ENCODE results near the gene KSR2. TPM values are rescaled to one million over a fixed set of nuclear protein-coding genes. Genes with fewer than 3 reads are reported as not detected.

Gene KSR2
- total and polyA plus RNA-seq, 2 donors (not counting 3 experiments of a cell fraction or from before 2014, with no cell fraction given): 2.1 to 5.2 TPM

- no peaks in the 10 kb centered on the region for H4K20me1 ChIP-seq (replicated peaks; ENCODE audit: control insufficient read depth, extremely low read depth, insufficient read depth, low read length)
- H3K36me3 ChIP-seq (ENCODE audit: control insufficient read depth in 2 of 2, extremely low read depth in 1 of 2, insufficient read depth in 2 of 2, low read length in 2 of 2): no peaks in the 10 kb centered on the region
- no peaks in the 10 kb centered on the region for H3K9me3 ChIP-seq (replicated peaks; ENCODE audit: control insufficient read depth, insufficient read depth, low read length)
- TF ChIP-seq POLR2A (IDR thresholded peaks at IDR 0.05; ENCODE audit: low read depth, low read length) (no peak), MAX (IDR thresholded peaks at IDR 0.05; ENCODE audit: insufficient read depth, insufficient read length) (no peak), POLR2AphosphoS5 (IDR thresholded peaks at IDR 0.05; ENCODE audit: insufficient read depth, low read depth, low read length) (no peak), CTCF (IDR thresholded peaks at IDR 0.05; ENCODE audit: extremely low read depth in 1 of 2, insufficient read depth in 1 of 2, low read depth in 1 of 2, low read length in 2 of 2) (no peak), JUN (IDR thresholded peaks at IDR 0.05; ENCODE audit: borderline replicate concordance, insufficient read depth, insufficient read length, low read depth) (no peak), GATA2 (IDR thresholded peaks at IDR 0.05; ENCODE audit: insufficient read depth, insufficient read length, low read depth, low read length) (no peak)
- ChIA-PET POLR2A (no interaction called here), CTCF (interaction anchor here (0.8 to 1.2 kb wide), 2 partner anchors 203 to 280 kb away, joined by 3 to 4 read pairs; no protein-coding TSS in a partner anchor)
- no peak overlapping the region for H3K27ac ChIP-seq (ENCODE audit: insufficient read depth, low read depth, low read length)
- H3K79me2 ChIP-seq (ENCODE audit: control insufficient read depth, insufficient read depth, low read length): peaks cover 6% of the 10 kb centered on the region
- BruUV-seq (replicated peaks): no TSS peak
- H3K9me1 ChIP-seq (replicated peaks; ENCODE audit: control insufficient read depth, extremely low read depth, insufficient read depth, low read length): no peaks in the 10 kb centered on the region
- FAIRE-seq (no peak), DNase-seq (ENCODE audit: low read depth, low spot score) (no peak)
- no peak overlapping the region for H3K4me2 ChIP-seq (ENCODE audit: insufficient read depth, low read length)
- no peak overlapping the region for H3K9ac ChIP-seq (replicated peaks; ENCODE audit: extremely low read depth, insufficient read depth, low read length)
- H3K4me3 ChIP-seq (replicated peaks in 1 of 3; ENCODE audit: insufficient read depth in 1 of 3, low read depth in 1 of 3, low read length in 3 of 3): no peak overlapping the region
- H3K4me1 ChIP-seq (ENCODE audit: control insufficient read depth, extremely low read depth, insufficient read depth, low read length): no peaks in the 10 kb centered on the region
- intact Hi-C loops (cut with micrococcal nuclease): no loop called here
- dilution Hi-C loops (cut with MboI; ENCODE audit: extremely low pct_ligation_motif_present, low sequenced_read_pairs): no loop called here
- H2AFZ ChIP-seq (ENCODE audit: low read depth, low read length): no peak overlapping the region
- no peaks in the 10 kb centered on the region for H3K27me3 ChIP-seq (ENCODE audit: control insufficient read depth in 2 of 2, insufficient read depth in 2 of 2, low read length in 2 of 2)
These were observed 322.3 kb downstream of the KSR2 start for GRCh38 chr12:117646520-117646919.

- ChIA-PET CTCF (no interaction called here), POLR2A (no interaction called here)
- Histone ChIP-seq H3K36me3 (ENCODE audit: control insufficient read depth in 2 of 2, extremely low read depth in 1 of 2, insufficient read depth in 2 of 2, low read length in 2 of 2) (no peaks in the 10 kb centered on the region), H2AFZ (ENCODE audit: low read depth, low read length) (no peak overlapping the region), H3K4me3 (replicated peaks in 1 of 3; ENCODE audit: insufficient read depth in 1 of 3, low read depth in 1 of 3, low read length in 3 of 3) (no peak overlapping the region), H3K4me1 (ENCODE audit: control insufficient read depth, extremely low read depth, insufficient read depth, low read length) (no peaks in the 10 kb centered on the region), H3K27ac (ENCODE audit: insufficient read depth, low read depth, low read length) (no peak overlapping the region), H3K9me3 (replicated peaks; ENCODE audit: control insufficient read depth, insufficient read depth, low read length) (no peaks in the 10 kb centered on the region), H4K20me1 (replicated peaks; ENCODE audit: control insufficient read depth, extremely low read depth, insufficient read depth, low read length) (no peaks in the 10 kb centered on the region), H3K79me2 (ENCODE audit: control insufficient read depth, insufficient read depth, low read length) (peaks cover 6% of the 10 kb centered on the region), H3K9me1 (replicated peaks; ENCODE audit: control insufficient read depth, extremely low read depth, insufficient read depth, low read length) (no peaks in the 10 kb centered on the region), H3K4me2 (ENCODE audit: insufficient read depth, low read length) (no peak overlapping the region), H3K27me3 (ENCODE audit: control insufficient read depth in 2 of 2, insufficient read depth in 2 of 2, low read length in 2 of 2) (no peaks in the 10 kb centered on the region), H3K9ac (replicated peaks; ENCODE audit: extremely low read depth, insufficient read depth, low read length) (no peak overlapping the region)
- DNase-seq (ENCODE audit: low read depth, low spot score) (no peak), FAIRE-seq (no peak)
- intact Hi-C loops (cut with micrococcal nuclease): no loop called here
- BruUV-seq (replicated peaks): no TSS peak
- TF ChIP-seq POLR2A (IDR thresholded peaks at IDR 0.05; ENCODE audit: low read depth, low read length) (no peak), JUN (IDR thresholded peaks at IDR 0.05; ENCODE audit: borderline replicate concordance, insufficient read depth, insufficient read length, low read depth) (no peak), EZH2 (IDR thresholded peaks at IDR 0.05; ENCODE audit: borderline replicate concordance, low read depth, low read length, severe bottlenecking) (no peak)
- dilution Hi-C loops (cut with MboI; ENCODE audit: extremely low pct_ligation_motif_present, low sequenced_read_pairs): no loop called here
These were observed 323.3 kb downstream of the KSR2 start for GRCh38 chr12:117645473-117645872.

Data from endothelial cell of umbilical vein (primary cell).